A549 (cell line): ENCODE data around the gene SCO1. TPM values are rescaled to one million over a fixed set of nuclear protein-coding genes. Genes with fewer than 3 reads are reported as not detected.

ENCODE experiments used
- ATAC-seq, 2 experiments: fragments of 200-7000 bp in 1 of 2; fragments of >200 bp in 1 of 2; cut with Nextera tagmentation in 1 of 2; cut with Tn5 transposase in 1 of 2; 3 replicates each; pipeline versions ENCODE4 v1.8.0 to v1.9.1; 2018 to 2020; ENCODE audit warnings: mild to moderate bottlenecking in 1 of 2, moderate library complexity in 1 of 2
- CTCF ChIA-PET: fragments of 300-600 bp; sonication (Branson Sonifier 250); formaldehyde crosslinking; extraction: SDS; loops from one replicate; lab custom pipeline; 2021; ENCODE audit warnings: antibody characterized with exemption, inconsistent platforms; lab: Yijun Ruan, JAX
- POLR2A ChIA-PET: fragments of 350-600 bp; formaldehyde crosslinking; extraction: SDS; loops from one replicate; lab custom pipeline; 2021; ENCODE audit warnings: antibody characterized with exemption, inconsistent platforms; lab: Yijun Ruan, JAX
- DNase-seq, 2 experiments: peaks; one replicate each; pipeline versions ENCODE4 v3.0.0 to v3.0.0-alpha.2; 2011 to 2016; ENCODE audit warnings: low read depth in 1 of 2, low spot score in 1 of 2
- FAIRE-seq: peaks from 2 replicates; lab custom pipeline; 2011; peaks lifted over from hg19 to GRCh38; lab: Jason Lieb, UNC
- H3K27ac ChIP-seq, 2 experiments: fragments of >200 bp; sonication (Bioruptor Twin); formaldehyde crosslinking; 3 replicates each; pipeline ENCODE4 v1.5.1; 2016 to 2017
- H3K4me1 ChIP-seq: fragments of >200 bp; sonication (Bioruptor Twin); formaldehyde crosslinking; 3 replicates; pipeline ENCODE4 v1.6.1; 2016
- H3K4me2 ChIP-seq: fragments of >200 bp; sonication (Bioruptor Twin); formaldehyde crosslinking; 3 replicates; pipeline ENCODE4 v1.6.1; 2016
- H3K4me3 ChIP-seq: fragments of >200 bp; sonication (Bioruptor Twin); formaldehyde crosslinking; 3 replicates; pipeline ENCODE4 v1.5.1; 2016
- H3K9me3 ChIP-seq: fragments of >200 bp; sonication (Bioruptor Twin); formaldehyde crosslinking; 3 replicates; pipeline ENCODE4 v1.6.1; 2016
- BHLHE40 ChIP-seq: IDR thresholded peaks from 2 replicates; pipeline ENCODE4 v1.6.1; 2012; ENCODE audit warnings: low read depth, low read length, inconsistent platforms
- EHF ChIP-seq: fragments of 250-450 bp; sonication (Bioruptor Pico); IDR thresholded peaks from 2 replicates; pipeline ENCODE4 v1.5.0; 2020; ENCODE audit warnings: mild to moderate bottlenecking
- ELK1 ChIP-seq: fragments of 150-350 bp; IDR thresholded peaks from 2 replicates; pipeline ENCODE4 v1.6.1; 2014; ENCODE audit warnings: low read depth, mild to moderate bottlenecking, low read length
- FOSB ChIP-seq: fragments of 250-450 bp; sonication (Bioruptor Pico); IDR thresholded peaks from 2 replicates; pipeline ENCODE4 v1.5.0; 2020; ENCODE audit warnings: mild to moderate bottlenecking, moderate library complexity
- HEYL ChIP-seq: fragments of 250-450 bp; sonication (Bioruptor Pico); IDR thresholded peaks from 2 replicates; pipeline ENCODE4 v1.8.0; 2021; ENCODE audit warnings: mild to moderate bottlenecking, moderate library complexity
- HOXA7 ChIP-seq: fragments of 250-450 bp; sonication (Bioruptor Pico); IDR thresholded peaks from 2 replicates; pipeline ENCODE4 v1.5.0; 2020; ENCODE audit warnings: mild to moderate bottlenecking, moderate library complexity
- HOXB5 ChIP-seq: fragments of 250-450 bp; sonication (Bioruptor Pico); IDR thresholded peaks from 2 replicates; pipeline ENCODE4 v1.5.0; 2020; ENCODE audit warnings: mild to moderate bottlenecking, moderate library complexity
- MAFK ChIP-seq: fragments of 450-650 bp; IDR thresholded peaks from 2 replicates; pipeline ENCODE4 v1.6.1; 2014; ENCODE audit not compliant: partially characterized antibody
- NR3C1 ChIP-seq: fragments of >200 bp; sonication (Bioruptor Twin); formaldehyde crosslinking; IDR thresholded peaks from 3 replicates; pipeline ENCODE4 v1.6.1; 2017
- SREBF2 ChIP-seq: fragments of 450-650 bp; IDR thresholded peaks from 2 replicates; pipeline ENCODE4 v1.6.1; 2014; ENCODE audit warnings: mild to moderate bottlenecking, moderate library complexity
- TFCP2L1 ChIP-seq: fragments of 250-450 bp; sonication (Bioruptor Pico); IDR thresholded peaks from 2 replicates; pipeline ENCODE4 v1.5.0; 2021; ENCODE audit warnings: mild to moderate bottlenecking
- ZFP36 ChIP-seq: fragments of 450-650 bp; IDR thresholded peaks from 2 replicates; pipeline ENCODE4 v1.6.1; 2014; ENCODE audit warnings: borderline replicate concordance; ENCODE audit not compliant: partially characterized antibody
- ZNF302 ChIP-seq: fragments of 250-450 bp; sonication (Bioruptor Pico); IDR thresholded peaks from 2 replicates; pipeline ENCODE4 v1.9.0; 2021; ENCODE audit warnings: inconsistent platforms, mild to moderate bottlenecking, moderate library complexity
- ZSCAN20 ChIP-seq: fragments of 250-450 bp; sonication (Bioruptor Pico); IDR thresholded peaks from 2 replicates; pipeline ENCODE4 v1.8.0; 2022; ENCODE audit warnings: mild to moderate bottlenecking, moderate library complexity
- WGBS: methylation state at CpG from one replicate; pipeline ENCODE4 v1.1.6; 2017; ENCODE audit errors: missing lambda C conversion rate; 5-methylcytosine and 5-hydroxymethylcytosine counted together
- polyA plus RNA-seq, 4 experiments: library from polyadenylated mRNA; depleted of rRNA in 3 of 4; stranded (reverse); fragments of >200 nt; fragmentation: RNase III in 1 of 4; extraction: RNeasy Plus Mini Kit Qiagen cat#74134 plus additional on column Dnase treatment in 1 of 4; gene quantifications; 2 replicates in 3 of 4; 3 replicates in 1 of 4; pipeline ENCODE4 v1.2.3, GENCODE V29; 2011 to 2017
- TF ChIP-seq, protein P1 (sequence below): fragments of >200 bp; sonication (Bioruptor Twin); formaldehyde crosslinking; IDR thresholded peaks from 3 replicates; pipeline ENCODE4 v1.6.1; 2016
- TF ChIP-seq, protein P2 (sequence below): fragments of 200-600 bp; sonication (generic); IDR thresholded peaks from 2 replicates; pipeline ENCODE4 v1.6.1; 2016; ENCODE audit warnings: antibody characterized with exemption, mild to moderate bottlenecking, moderate library complexity

SCO1 gene
- polyA plus RNA-seq, 2 of the 4 experiments (the other 2 are of a cell fraction), result 52.2 to 55.8 TPM

GRCh38 chr17:10705727-10706126 is 8.4 kb upstream of the SCO1 start:
- 92% methylated on average over 5 of the region's 5 CpGs for WGBS
- Histone ChIP-seq H3K4me3 (no peak overlapping the region), H3K9me3 (no peaks in the 10 kb centered on the region), H3K27ac (no peak overlapping the region)
- no peak for FAIRE-seq
- TF ChIP-seq FOSB (CRISPR knock-in tag), result no peak
- TF ChIP-seq HOXB5 (CRISPR knock-in tag), result no peak
- TF ChIP-seq SREBF2, result no peak
- no peak for TF ChIP-seq BHLHE40
- no peak for TF ChIP-seq ZSCAN20
- TF ChIP-seq, protein P1, sequence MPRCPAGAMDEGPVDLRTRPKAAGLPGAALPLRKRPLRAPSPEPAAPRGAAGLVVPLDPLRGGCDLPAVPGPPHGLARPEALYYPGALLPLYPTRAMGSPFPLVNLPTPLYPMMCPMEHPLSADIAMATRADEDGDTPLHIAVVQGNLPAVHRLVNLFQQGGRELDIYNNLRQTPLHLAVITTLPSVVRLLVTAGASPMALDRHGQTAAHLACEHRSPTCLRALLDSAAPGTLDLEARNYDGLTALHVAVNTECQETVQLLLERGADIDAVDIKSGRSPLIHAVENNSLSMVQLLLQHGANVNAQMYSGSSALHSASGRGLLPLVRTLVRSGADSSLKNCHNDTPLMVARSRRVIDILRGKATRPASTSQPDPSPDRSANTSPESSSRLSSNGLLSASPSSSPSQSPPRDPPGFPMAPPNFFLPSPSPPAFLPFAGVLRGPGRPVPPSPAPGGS, result no peak
- TF ChIP-seq ELK1, result no peak
- TF ChIP-seq HEYL, result no peak
- no peak for TF ChIP-seq ZFP36
- TF ChIP-seq, protein P2, sequence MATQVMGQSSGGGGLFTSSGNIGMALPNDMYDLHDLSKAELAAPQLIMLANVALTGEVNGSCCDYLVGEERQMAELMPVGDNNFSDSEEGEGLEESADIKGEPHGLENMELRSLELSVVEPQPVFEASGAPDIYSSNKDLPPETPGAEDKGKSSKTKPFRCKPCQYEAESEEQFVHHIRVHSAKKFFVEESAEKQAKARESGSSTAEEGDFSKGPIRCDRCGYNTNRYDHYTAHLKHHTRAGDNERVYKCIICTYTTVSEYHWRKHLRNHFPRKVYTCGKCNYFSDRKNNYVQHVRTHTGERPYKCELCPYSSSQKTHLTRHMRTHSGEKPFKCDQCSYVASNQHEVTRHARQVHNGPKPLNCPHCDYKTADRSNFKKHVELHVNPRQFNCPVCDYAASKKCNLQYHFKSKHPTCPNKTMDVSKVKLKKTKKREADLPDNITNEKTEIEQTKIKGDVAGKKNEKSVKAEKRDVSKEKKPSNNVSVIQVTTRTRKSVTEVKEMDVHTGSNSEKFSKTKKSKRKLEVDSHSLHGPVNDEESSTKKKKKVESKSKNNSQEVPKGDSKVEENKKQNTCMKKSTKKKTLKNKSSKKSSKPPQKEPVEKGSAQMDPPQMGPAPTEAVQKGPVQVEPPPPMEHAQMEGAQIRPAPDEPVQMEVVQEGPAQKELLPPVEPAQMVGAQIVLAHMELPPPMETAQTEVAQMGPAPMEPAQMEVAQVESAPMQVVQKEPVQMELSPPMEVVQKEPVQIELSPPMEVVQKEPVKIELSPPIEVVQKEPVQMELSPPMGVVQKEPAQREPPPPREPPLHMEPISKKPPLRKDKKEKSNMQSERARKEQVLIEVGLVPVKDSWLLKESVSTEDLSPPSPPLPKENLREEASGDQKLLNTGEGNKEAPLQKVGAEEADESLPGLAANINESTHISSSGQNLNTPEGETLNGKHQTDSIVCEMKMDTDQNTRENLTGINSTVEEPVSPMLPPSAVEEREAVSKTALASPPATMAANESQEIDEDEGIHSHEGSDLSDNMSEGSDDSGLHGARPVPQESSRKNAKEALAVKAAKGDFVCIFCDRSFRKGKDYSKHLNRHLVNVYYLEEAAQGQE, result no peak
- TF ChIP-seq HOXA7 (CRISPR knock-in tag), result no peak
- TF ChIP-seq EHF, result no peak
- TF ChIP-seq, all 56 proteins: peak for 0
- H3K4me1 ChIP-seq, result no peaks in the 10 kb centered on the region
- DNase-seq, result no peak
- no peak overlapping the region for H3K4me2 ChIP-seq
- POLR2A ChIA-PET, result interaction anchor here (0.5 kb wide), 1 partner anchor 24 kb away, joined by 3 read pairs; the partner anchor contains the start of gene TMEM220
- CTCF ChIA-PET, result interaction anchor here (1.0 kb wide), 1 partner anchor 19 kb away, joined by 3 read pairs; no protein-coding TSS in a partner anchor
- no peak for ATAC-seq

DNA sequence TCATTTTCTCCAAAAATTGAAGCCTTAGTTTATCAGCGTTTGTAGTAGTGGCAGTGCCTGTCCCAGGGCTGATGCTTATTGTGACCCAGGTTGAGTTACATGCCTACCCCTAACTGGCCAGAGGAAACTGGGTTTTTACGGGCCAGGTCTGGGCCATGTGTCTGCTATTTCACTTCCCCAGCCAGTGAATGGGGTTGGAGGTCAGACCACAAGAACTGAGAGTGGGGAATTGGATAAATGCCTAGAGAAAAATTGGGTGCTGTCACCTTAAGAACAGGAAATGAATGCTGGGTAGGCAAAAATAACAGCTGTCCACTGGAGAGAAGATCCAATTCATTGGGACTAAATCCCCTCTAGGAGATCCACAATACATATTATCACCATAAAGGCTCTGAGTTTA is 5.2 kb upstream of the SCO1 start:
- H3K4me1 ChIP-seq, result no peaks in the 10 kb centered on the region
- no peak overlapping the region for H3K4me2 ChIP-seq
- WGBS, result 87% methylated on average over 2 of the region's 2 CpGs
- no peak overlapping the region for H3K4me3 ChIP-seq
- DNase-seq (no peak), FAIRE-seq (no peak), ATAC-seq (no peak)
- CTCF ChIA-PET, result interaction anchor here (1.6 kb wide), 1 partner anchor 10 kb away, joined by 6 read pairs; no protein-coding TSS in a partner anchor
- H3K27ac ChIP-seq, result no peak overlapping the region
- no peak for TF ChIP-seq TFCP2L1
- TF ChIP-seq MAFK, result peak; percentile 18
- TF ChIP-seq, all 56 proteins: peak for 1
- POLR2A ChIA-PET, result no interaction called here
- H3K9me3 ChIP-seq, result no peaks in the 10 kb centered on the region

GRCh38 chr17:10699856-10700255 is 2.5 kb upstream of the SCO1 start:
- TF ChIP-seq ZNF302 (CRISPR knock-in tag) (no peak), ZFP36 (no peak), NR3C1 (no peak), HEYL (no peak)
- H3K4me1 ChIP-seq, result peaks cover 15% of the 10 kb centered on the region
- H3K4me2 ChIP-seq, result no peak overlapping the region
- no peak overlapping the region for H3K27ac ChIP-seq
- ATAC-seq (no peak), FAIRE-seq (no peak), DNase-seq (no peak)
- ChIA-PET POLR2A (no interaction called here), CTCF (no interaction called here)
- 93% methylated on average over 1 of the region's 1 CpG for WGBS
- no peaks in the 10 kb centered on the region for H3K9me3 ChIP-seq
- H3K4me3 ChIP-seq, result no peak overlapping the region
